ENCODE measurements around the gene CHRNA5.
"Not testable (repeated sequence)": the region's sequence is repeated elsewhere in the genome, so short reads cannot be mapped to it uniquely, and the experiment has no call there.

Gene CHRNA5

GRCh38 chr15:78565097-78565950 lies at the start of gene CHRNA5:
Gene CHRNA5, plus strand, starts transcription at chr15:78565520. Its CDS starts 200 bp downstream, at chr15:78565720.
- peaks cover 4% of the 10 kb centered on the region for H3K4me1 ChIP-seq (ENCODE audit: insufficient read depth, insufficient read length)
- H3K27me3 ChIP-seq (ENCODE audit: insufficient read depth, insufficient read length), result no peaks in the 10 kb centered on the region
- TF ChIP-seq ZNF274 (IDR thresholded peaks at IDR 0.05; ENCODE audit: low read depth, low read length), result no peak
- no peak for TF ChIP-seq YY1 (IDR thresholded peaks at IDR 0.05; ENCODE audit: insufficient read depth, insufficient read length)
- peak; percentile 92 for DNase-seq (ENCODE audit: low read depth, low spot score)
- no peaks in the 10 kb centered on the region for H3K9me3 ChIP-seq (ENCODE audit: insufficient read depth, low read length)
- no peaks in the 10 kb centered on the region for H3K36me3 ChIP-seq (ENCODE audit: insufficient read depth, insufficient read length, low read length)
- peak within 1 kb of the TSS; percentile 81 for H3K9ac ChIP-seq (ENCODE audit: insufficient read length, low read depth)
- peak within 1 kb of the TSS; percentile 85 for H3K4me3 ChIP-seq (ENCODE audit: insufficient read length, low read depth)

GRCh38 chr15:78520035-78520434 lies 45.3 kb upstream of the CHRNA5 start:
- H3K9me3 ChIP-seq (ENCODE audit: insufficient read depth, low read length), result peaks cover 21% of the 10 kb centered on the region; the same call in 1 of the 2 replicates
- DNase-seq (ENCODE audit: low read depth, low spot score); H3K27me3 ChIP-seq (ENCODE audit: insufficient read depth, insufficient read length); H3K4me1 ChIP-seq (ENCODE audit: insufficient read depth, insufficient read length); H3K9ac ChIP-seq (ENCODE audit: insufficient read length, low read depth); H3K36me3 ChIP-seq (ENCODE audit: insufficient read depth, insufficient read length, low read length); H3K4me3 ChIP-seq (ENCODE audit: insufficient read length, low read depth): not testable (repeated sequence)

- H3K36me3 ChIP-seq (ENCODE audit: insufficient read depth, insufficient read length, low read length), result no peaks in the 10 kb centered on the region
- DNase-seq (ENCODE audit: low read depth, low spot score), result no peak
- H3K4me1 ChIP-seq (ENCODE audit: insufficient read depth, insufficient read length), result no peaks in the 10 kb centered on the region
- no peak overlapping the region for H3K9ac ChIP-seq (ENCODE audit: insufficient read length, low read depth)
- TF ChIP-seq ZNF274 (IDR thresholded peaks at IDR 0.05; ENCODE audit: low read depth, low read length), result no peak
- no peak for TF ChIP-seq SUZ12 (IDR thresholded peaks at IDR 0.05; ENCODE audit: extremely low read depth, insufficient read depth, insufficient read length)
- TF ChIP-seq YY1 (IDR thresholded peaks at IDR 0.05; ENCODE audit: insufficient read depth, insufficient read length), result no peak
- H3K4me3 ChIP-seq (ENCODE audit: insufficient read length, low read depth), result no peak overlapping the region
- H3K27me3 ChIP-seq (ENCODE audit: insufficient read depth, insufficient read length), result no peaks in the 10 kb centered on the region
- H3K9me3 ChIP-seq (ENCODE audit: insufficient read depth, low read length), result peaks cover 21% of the 10 kb centered on the region; the same call in 1 of the 2 replicates
These were observed 41.1 kb upstream of the CHRNA5 start for GRCh38 chr15:78524230-78524629.

- no peaks in the 10 kb centered on the region for H3K4me1 ChIP-seq (ENCODE audit: insufficient read depth, insufficient read length)
- no peak overlapping the region for H3K4me3 ChIP-seq (ENCODE audit: insufficient read length, low read depth)
- H3K36me3 ChIP-seq (ENCODE audit: insufficient read depth, insufficient read length, low read length), result no peaks in the 10 kb centered on the region
- no peak for DNase-seq (ENCODE audit: low read depth, low spot score)
- no peaks in the 10 kb centered on the region for H3K27me3 ChIP-seq (ENCODE audit: insufficient read depth, insufficient read length)
- TF ChIP-seq ZNF274 (IDR thresholded peaks at IDR 0.05; ENCODE audit: low read depth, low read length), result no peak
- TF ChIP-seq SUZ12 (IDR thresholded peaks at IDR 0.05; ENCODE audit: extremely low read depth, insufficient read depth, insufficient read length), result no peak
- no peak for TF ChIP-seq YY1 (IDR thresholded peaks at IDR 0.05; ENCODE audit: insufficient read depth, insufficient read length)
- H3K9ac ChIP-seq (ENCODE audit: insufficient read length, low read depth), result no peak overlapping the region
- H3K9me3 ChIP-seq (ENCODE audit: insufficient read depth, low read length), result peaks cover 21% of the 10 kb centered on the region; the same call in 1 of the 2 replicates
These were observed 38.0 kb upstream of the CHRNA5 start for GRCh38 chr15:78527325-78527724.

GRCh38 chr15:78533331-78533730 lies 32.0 kb upstream of the CHRNA5 start:
- no peaks in the 10 kb centered on the region for H3K36me3 ChIP-seq (ENCODE audit: insufficient read depth, insufficient read length, low read length)
- no peak for TF ChIP-seq ZNF274 (IDR thresholded peaks at IDR 0.05; ENCODE audit: low read depth, low read length)
- TF ChIP-seq YY1 (IDR thresholded peaks at IDR 0.05; ENCODE audit: insufficient read depth, insufficient read length), result no peak
- no peak for TF ChIP-seq SUZ12 (IDR thresholded peaks at IDR 0.05; ENCODE audit: extremely low read depth, insufficient read depth, insufficient read length)
- no peak overlapping the region for H3K4me3 ChIP-seq (ENCODE audit: insufficient read length, low read depth)
- no peak overlapping the region for H3K9ac ChIP-seq (ENCODE audit: insufficient read length, low read depth)
- no peak for DNase-seq (ENCODE audit: low read depth, low spot score)
- no peaks in the 10 kb centered on the region for H3K4me1 ChIP-seq (ENCODE audit: insufficient read depth, insufficient read length)
- no peaks in the 10 kb centered on the region for H3K9me3 ChIP-seq (ENCODE audit: insufficient read depth, low read length)
- no peaks in the 10 kb centered on the region for H3K27me3 ChIP-seq (ENCODE audit: insufficient read depth, insufficient read length)

- Histone ChIP-seq H3K9me3 (ENCODE audit: insufficient read depth, low read length) (no peaks in the 10 kb centered on the region), H3K9ac (ENCODE audit: insufficient read length, low read depth) (no peak overlapping the region), H3K4me3 (ENCODE audit: insufficient read length, low read depth) (no peak overlapping the region), H3K27me3 (ENCODE audit: insufficient read depth, insufficient read length) (no peaks in the 10 kb centered on the region), H3K36me3 (ENCODE audit: insufficient read depth, insufficient read length, low read length) (no peaks in the 10 kb centered on the region), H3K4me1 (ENCODE audit: insufficient read depth, insufficient read length) (no peaks in the 10 kb centered on the region)
- TF ChIP-seq YY1 (IDR thresholded peaks at IDR 0.05; ENCODE audit: insufficient read depth, insufficient read length) (no peak), ZNF274 (IDR thresholded peaks at IDR 0.05; ENCODE audit: low read depth, low read length) (no peak), SUZ12 (IDR thresholded peaks at IDR 0.05; ENCODE audit: extremely low read depth, insufficient read depth, insufficient read length) (no peak)
- DNase-seq (ENCODE audit: low read depth, low spot score), result no peak
These were observed 29.2 kb upstream of the CHRNA5 start for GRCh38 chr15:78536134-78536533.

GRCh38 chr15:78537266-78537905 lies 27.9 kb upstream of the CHRNA5 start:
- H3K4me1 ChIP-seq (ENCODE audit: insufficient read depth, insufficient read length), result peaks cover 4% of the 10 kb centered on the region
- H3K36me3 ChIP-seq (ENCODE audit: insufficient read depth, insufficient read length, low read length), result peaks cover 10% of the 10 kb centered on the region
- H3K27me3 ChIP-seq (ENCODE audit: insufficient read depth, insufficient read length), result no peaks in the 10 kb centered on the region
- TF ChIP-seq ZNF274 (IDR thresholded peaks at IDR 0.05; ENCODE audit: low read depth, low read length) (no peak), SUZ12 (IDR thresholded peaks at IDR 0.05; ENCODE audit: extremely low read depth, insufficient read depth, insufficient read length) (no peak), YY1 (IDR thresholded peaks at IDR 0.05; ENCODE audit: insufficient read depth, insufficient read length) (no peak)
- no peak for DNase-seq (ENCODE audit: low read depth, low spot score)
- no peaks in the 10 kb centered on the region for H3K9me3 ChIP-seq (ENCODE audit: insufficient read depth, low read length)
- no peak overlapping the region for H3K9ac ChIP-seq (ENCODE audit: insufficient read length, low read depth)
- no peak overlapping the region for H3K4me3 ChIP-seq (ENCODE audit: insufficient read length, low read depth)
